ENCODE data around the gene MRPL32.

GRCh38 chr7:42883950-42884349, 48.2 kb upstream of the MRPL32 start:
- TF ChIP-seq, protein P1, sequence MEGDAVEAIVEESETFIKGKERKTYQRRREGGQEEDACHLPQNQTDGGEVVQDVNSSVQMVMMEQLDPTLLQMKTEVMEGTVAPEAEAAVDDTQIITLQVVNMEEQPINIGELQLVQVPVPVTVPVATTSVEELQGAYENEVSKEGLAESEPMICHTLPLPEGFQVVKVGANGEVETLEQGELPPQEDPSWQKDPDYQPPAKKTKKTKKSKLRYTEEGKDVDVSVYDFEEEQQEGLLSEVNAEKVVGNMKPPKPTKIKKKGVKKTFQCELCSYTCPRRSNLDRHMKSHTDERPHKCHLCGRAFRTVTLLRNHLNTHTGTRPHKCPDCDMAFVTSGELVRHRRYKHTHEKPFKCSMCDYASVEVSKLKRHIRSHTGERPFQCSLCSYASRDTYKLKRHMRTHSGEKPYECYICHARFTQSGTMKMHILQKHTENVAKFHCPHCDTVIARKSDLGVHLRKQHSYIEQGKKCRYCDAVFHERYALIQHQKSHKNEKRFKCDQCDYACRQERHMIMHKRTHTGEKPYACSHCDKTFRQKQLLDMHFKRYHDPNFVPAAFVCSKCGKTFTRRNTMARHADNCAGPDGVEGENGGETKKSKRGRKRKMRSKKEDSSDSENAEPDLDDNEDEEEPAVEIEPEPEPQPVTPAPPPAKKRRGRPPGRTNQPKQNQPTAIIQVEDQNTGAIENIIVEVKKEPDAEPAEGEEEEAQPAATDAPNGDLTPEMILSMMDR (conservative IDR thresholded peaks at IDR 0.05; ENCODE audit: low read depth, low read length) = no peak
- no peak for TF ChIP-seq EZH2 (IDR thresholded peaks at IDR 0.05; ENCODE audit: borderline replicate concordance, low read depth, low read length, poor library complexity, severe bottlenecking)

Measured in A673 (cell line).